ENCODE measurements around the gene SEC14L5.
"Not testable (repeated sequence)": the region's sequence is repeated elsewhere in the genome, so short reads cannot be mapped to it uniquely, and the experiment has no call there.

- not testable (repeated sequence) for TF ChIP-seq CTCF, POLR2A (IDR thresholded peaks at IDR 0.05)
Measured at GRCh38 chr16:4963527-4963926, 5.4 kb downstream of the SEC14L5 start.

Data from ovary (tissue), 3 donors.